HG03135 (cell line): ENCODE results near the gene CYTH1.
"Not testable (repeated sequence)": the region's sequence is repeated elsewhere in the genome, so short reads cannot be mapped to it uniquely, and the experiment has no call there.

Experiments
- ATAC-seq: cut with Tn5 transposase; IDR thresholded peaks from one replicate; pipeline ENCODE4 v1.9.1; 2021; ENCODE audit warnings: mild to moderate bottlenecking, moderate library complexity; ENCODE audit not compliant: unreplicated experiment

Gene CYTH1

DNA sequence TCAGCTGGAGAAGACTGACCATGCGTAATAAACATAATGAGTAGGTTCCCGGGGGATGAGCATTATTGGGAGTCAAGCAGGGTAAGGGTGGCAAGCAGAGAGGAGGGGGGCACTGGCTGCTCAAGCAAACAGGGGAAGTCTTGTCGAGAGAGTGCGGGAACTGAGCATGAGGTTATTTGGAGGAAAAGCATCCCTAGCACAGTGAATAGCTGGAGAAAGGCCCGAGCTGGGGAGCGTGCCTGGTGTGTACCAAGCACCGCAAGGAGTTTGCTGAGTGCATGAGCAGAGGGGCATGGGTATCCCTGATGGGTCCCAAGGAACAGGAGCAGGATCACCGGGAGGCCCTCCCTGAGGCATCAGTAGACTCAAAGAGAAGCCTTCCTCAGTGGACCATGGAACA, 17.2 kb downstream of the CYTH1 start:
- ATAC-seq = no peak

DNA sequence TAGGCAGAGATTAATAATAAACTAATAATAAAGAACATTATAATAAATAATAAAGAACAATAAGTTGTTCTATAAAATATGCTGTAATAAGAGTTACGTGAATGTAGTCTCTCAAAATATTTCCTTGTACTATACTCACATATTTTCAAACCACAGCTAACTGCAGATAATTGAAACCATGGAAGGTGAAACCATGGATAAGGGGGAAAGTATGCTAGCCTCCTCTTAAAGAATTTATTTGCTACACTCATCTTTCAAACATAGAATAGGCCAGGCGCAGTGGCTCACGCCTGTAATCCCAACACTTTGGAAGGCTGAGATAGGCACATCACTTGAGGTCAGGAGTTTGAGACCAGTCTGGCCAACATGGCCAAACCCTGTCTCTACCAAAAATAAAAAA, 18.5 kb downstream of the CYTH1 start:
- no peak for ATAC-seq

DNA sequence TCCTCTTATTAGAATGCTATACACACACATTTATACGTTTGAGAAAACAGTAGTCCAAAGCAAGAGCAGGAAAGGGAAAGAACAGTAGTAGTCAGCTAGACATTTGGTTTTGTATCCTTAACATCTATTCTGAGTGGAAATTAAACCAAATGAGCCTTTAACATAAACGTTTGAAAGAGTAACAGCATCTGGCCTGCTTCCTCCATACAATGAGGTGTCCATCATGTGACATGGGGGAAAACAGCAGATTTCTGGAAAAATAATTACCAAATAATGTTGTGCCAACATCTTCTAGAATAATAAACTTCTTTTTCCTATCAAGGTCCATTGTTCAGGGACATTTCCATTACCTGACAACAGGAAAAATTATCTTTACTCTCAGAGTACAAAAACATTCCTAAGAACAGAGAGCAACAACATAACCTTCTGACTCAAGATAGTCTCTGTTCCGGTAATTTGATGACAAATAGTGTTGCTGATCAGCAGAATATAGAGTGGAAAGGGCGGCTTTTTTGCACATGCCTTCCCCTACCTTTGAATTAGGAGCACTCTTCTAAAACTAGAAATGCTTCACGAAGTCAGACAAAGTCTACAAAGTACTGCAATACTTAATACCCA, 20.2 kb downstream of the CYTH1 start:
- no peak for ATAC-seq

DNA sequence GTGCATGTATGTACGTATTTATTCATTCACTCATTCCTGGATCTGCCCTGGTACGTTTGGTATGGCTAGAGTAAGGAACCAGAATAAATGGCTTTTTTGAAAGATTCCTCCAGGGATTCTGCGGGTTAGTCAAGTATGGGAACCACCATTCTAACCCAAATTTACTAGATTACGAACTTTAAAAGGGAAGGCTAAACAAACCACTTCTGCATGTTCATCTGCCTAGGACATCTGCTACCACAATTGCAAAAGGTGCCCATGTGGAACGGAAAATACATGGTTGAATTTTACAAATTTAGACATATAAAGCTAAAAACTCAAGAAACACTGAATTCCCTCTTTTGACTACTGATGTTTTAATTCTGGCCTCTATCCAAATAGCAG, 22.1 kb downstream of the CYTH1 start:
- no peak for ATAC-seq

DNA sequence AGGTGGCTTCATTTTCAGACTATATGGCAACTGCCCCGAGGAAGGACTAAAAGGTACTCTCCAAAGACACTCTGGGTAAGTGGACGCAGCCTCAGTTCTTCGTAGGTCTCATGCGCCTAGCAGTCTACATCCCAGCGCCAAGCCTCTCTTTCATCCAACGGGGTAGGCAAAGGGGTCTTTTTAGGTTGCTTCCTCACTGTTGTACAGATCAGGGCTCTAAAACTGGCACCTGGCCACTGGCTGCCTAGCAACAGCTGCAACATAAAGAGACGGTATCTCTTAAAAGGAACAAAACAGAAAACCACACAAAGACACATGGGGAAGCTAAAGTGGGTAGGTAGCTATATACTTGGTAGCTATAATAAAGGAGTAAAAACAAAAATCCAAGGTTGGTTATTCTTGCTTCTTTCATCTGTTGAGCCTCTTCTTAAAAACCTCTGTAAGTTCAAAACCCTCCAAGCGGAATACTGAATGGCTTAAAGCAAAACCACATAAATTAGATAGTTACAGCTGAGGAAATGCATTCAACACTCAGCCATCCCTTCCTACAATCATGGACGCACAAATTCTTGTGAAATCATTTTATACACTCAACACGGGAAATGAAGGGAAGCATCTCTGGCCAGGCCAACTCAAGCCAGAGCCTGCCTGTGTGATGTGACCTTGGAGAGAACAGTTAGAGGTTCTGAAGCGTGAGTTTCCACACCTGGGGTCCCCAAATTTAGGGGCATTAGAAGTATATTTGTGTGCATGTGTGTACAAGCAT, 22.7 kb downstream of the CYTH1 start:
- peak; percentile 71 for ATAC-seq

DNA sequence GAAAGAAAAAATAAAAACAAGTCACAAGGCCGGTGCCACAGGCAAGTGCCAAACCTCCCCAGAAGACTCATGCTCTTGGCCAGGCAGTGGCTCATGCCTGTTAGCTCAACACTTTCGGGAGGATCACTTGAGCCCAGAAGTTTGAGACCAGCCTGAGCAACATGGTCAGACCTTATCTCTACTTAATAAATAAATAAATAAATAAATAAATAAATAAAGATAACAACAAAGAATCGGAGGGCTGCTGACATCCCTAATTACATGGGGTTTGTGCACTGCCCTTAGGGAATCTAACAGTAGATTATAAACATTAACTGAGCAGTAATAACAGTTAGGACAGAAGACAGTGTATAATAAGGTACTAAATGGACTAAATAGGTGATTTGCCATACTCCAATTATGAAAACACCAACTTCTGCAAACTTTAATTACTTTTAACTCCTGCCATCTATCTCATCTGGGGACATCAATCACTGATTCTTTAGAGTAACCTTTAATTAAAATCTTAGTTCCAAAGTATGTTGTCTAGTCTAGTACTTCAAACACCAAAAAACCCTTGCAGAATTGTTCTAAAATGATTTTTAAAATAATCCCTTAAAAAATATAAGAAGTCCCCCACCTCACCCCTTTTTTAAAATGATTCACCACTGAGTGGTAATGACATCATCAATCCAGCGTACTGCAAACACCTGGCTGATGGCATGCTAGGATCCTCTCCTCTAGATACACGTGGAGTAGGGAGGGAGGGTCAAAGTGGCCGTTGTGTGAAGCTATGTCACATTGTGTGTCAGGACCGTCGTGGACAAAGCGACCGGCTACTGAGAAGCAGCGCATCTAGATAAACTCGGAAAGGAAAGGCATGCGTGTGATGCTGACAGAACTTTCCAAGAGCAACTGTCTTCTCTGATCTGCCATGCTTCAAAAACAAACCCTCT, 28.5 kb downstream of the CYTH1 start:
- ATAC-seq = no peak

DNA sequence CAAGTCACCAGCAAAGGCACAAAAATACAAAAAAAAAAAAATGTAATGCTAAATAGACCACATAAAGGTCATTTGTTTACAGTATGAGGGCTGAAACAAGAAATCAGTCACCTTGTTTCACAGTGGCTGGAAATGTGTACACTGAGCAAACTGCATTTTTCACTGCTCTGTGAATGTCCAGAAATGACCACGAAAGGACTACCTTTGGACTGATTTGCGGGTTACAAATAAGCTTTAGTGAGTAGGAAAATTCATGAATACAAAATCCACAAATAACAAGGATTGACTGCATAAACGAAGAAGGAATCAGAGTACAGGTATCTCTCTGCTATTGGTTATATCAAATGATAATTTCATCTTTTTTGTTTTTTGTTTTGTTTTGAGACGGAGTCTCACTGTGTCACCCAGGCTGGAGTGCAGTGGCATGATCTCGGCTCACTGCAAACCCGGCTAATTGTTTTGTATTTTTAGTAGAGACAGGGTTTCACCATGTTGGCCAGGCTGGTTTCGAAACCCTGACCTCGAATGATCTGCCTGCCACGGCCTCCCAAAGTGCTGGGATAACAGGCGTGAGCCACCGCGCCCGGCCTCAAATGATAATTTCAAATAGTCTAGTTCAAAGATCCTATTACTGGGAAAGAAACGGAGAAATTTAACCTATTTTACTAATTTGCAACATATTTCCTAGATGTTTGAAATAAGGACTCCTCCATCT, 30.5 kb downstream of the CYTH1 start:
- no peak for ATAC-seq

DNA sequence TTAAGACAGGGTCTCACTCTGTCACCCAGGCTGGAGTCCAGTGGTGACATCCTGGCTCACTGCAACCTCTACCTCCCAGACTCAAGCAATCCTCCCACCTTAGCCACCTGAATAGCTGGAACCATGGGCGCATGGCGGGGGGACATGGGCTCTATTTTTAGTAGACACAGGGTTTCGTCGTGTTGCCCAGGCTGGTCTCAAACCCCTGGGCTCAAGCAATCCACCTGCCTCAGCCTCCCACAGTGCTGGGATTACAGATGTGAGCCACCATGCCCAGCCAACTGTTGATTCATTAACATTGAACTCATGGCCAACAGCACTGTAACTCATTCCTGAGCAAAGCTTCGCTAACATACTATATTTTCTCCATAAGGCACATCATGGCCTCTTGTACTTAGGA, 31.1 kb downstream of the CYTH1 start:
- not testable (repeated sequence) for ATAC-seq

DNA sequence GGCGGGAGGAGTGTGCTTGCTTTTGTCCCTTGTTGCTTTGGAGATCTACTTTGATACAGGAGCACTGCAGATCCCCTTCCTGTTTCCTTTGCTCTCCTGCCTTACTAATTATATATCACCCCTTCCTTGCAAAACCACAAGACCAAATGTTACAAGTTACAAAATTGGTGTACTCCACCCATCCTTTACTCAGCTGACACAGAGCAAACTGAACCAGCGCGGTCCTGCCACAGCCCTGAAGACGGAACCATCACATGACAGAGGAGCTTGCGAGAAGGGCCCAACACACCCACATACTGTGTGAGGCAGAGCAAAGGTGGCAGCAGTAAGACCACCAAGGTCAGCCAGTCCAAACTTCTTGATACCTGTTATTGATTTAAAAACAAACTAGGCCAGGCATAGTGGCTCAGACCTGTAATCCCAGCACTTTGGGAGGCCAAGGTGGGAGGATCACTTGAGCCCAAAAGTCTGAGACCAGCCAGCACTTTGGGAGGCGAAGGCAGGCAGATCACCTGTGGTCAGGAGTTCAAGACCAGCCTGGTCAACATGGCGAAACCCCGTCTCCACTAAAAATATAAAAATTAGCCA, 33.2 kb downstream of the CYTH1 start:
- ATAC-seq = no peak

DNA sequence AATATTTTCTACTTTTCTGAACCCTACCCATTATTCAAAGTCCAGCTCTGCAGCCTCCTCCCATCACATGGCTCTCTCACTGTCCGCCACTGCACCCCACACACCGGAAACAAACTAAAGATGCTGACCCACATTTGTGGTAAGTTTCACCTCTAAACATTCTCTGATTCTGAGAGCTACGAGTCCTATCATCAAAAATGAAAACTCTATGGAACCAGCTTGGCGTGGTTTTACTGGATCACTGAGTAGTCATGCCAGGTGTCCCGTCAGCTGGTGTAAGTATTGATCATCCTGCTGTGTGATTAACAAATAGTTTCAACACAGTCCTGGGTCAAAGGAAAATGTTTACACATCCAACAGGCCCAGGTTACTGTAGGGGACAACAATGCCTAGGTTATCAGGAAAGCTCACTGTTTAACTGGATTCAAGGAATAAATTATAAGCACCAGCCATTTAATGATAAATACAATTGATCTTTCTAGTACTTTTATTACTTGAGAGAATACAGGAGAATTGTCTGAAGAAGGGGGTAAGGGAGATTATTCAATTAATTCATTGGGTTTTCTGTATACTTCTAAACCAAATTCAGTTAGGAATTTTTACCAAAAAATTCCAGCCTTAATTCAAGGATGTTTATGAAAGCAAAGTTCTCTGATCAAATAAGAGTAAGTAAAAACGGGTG, 33.9 kb downstream of the CYTH1 start:
- ATAC-seq = peak; percentile 71

DNA sequence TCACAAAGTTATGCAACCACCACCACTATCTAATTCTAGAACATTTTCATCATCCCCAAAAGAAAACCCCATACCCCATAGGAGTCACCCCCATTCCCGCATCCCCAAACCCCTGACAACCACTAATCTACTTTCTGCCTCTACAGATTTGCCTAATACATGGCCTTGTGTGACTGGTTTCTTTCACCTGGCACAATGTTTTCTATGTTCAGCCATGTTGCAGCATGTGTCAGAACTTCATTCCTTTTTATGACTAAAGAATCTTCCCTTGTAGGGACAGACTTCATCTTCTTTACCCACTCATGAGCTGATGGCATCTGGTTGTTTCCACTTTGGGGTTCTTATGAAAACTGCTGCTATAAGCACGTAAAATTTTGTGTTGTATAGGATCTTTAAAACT, 34.6 kb downstream of the CYTH1 start:
- ATAC-seq = no peak

DNA sequence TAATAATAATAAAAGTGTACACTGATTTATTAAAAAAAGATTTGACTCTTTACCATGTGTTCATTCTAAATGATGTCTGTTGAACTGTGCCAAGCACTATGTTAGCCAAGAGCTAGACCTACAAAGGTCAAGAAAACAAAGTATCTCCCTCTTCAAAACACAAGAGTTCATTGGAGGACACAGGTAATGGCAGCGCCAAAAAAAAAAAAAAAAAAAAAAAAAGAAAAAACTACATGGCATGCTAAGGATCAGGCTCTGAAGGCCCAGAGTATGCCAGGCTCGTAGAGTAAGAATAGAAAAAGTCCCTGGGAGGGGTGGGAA, 35.2 kb downstream of the CYTH1 start:
- no peak for ATAC-seq

DNA sequence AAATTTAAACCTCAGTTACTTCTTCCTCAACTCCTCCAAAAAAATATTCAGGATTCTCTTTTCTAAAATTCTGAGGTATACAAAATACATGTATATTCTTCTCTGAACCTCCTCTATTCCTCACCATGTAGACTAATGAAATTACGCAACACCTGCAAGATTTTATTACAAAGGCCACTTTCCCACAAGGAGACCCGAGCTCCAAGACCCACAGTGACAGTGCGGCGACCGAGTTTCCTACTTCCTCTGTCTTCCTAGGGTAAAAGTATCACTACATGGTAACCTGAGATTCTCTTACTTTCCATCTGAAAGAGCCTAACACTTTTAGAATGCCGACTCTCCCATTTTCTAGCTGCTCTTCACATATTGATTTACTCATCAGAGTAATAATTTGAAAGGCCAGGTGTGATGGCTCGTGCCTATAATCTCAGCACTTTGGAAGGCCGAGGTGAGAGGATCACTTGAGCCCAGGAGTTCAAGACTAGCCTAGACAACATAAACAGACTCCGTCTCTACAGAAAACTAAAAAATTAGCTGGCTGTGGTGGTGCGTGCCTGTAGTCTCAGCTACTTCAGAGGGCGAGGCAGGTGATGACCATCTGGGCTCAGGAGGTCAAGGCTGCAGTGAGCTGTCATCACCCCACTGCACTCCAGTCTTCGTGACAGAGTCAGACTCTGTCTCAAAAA, 35.7 kb downstream of the CYTH1 start:
- ATAC-seq = no peak

DNA sequence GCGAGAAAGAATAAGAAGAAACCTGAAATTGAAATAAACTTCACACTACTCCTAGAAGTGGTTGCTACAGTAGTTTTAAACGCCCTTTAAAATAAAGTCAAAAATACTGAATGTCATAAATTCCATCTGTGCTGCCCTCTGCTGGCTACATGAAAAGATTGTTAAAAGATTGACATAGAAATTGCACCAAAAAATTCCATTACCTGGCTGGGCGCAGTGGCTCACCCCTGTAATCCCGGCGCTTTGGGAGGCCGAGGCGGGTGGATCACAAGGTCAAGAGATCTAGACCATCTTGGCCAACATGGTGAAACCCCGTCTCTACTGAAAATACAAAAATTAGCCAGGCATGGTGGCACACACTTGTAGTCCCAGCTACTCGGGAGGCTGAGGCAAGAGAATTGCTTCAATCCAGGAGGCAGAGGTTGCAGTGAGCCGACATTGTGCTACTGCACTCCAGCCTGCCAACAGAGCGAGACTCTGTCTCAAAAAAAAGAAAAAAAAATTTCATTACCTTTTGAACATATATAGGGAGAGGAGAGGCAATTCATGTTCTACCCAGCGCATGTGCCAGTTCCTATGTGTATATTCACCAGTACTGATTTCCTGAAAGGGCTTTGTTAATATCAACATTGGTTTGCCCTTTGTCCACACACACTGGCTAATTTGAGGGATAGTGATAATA, 36.5 kb downstream of the CYTH1 start:
- ATAC-seq = no peak

DNA sequence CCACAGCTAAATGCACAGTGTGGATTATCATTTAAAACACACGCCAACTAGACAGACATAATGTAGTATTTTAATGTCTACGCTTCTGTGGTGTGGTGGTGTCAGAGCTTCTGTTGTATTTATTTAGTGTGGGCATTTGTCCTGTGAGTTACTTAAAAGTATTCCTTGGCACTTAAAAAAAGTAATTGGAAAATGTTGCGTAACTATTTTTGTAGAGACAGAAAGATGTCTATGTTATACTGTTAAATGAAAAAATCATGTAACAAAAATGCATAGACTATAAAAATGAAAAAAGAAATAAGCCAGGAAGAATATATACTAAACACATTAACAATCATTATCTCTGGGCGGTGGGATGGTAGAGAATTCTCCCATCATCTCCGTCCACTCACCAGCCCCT, 39.2 kb downstream of the CYTH1 start:
- ATAC-seq = no peak

DNA sequence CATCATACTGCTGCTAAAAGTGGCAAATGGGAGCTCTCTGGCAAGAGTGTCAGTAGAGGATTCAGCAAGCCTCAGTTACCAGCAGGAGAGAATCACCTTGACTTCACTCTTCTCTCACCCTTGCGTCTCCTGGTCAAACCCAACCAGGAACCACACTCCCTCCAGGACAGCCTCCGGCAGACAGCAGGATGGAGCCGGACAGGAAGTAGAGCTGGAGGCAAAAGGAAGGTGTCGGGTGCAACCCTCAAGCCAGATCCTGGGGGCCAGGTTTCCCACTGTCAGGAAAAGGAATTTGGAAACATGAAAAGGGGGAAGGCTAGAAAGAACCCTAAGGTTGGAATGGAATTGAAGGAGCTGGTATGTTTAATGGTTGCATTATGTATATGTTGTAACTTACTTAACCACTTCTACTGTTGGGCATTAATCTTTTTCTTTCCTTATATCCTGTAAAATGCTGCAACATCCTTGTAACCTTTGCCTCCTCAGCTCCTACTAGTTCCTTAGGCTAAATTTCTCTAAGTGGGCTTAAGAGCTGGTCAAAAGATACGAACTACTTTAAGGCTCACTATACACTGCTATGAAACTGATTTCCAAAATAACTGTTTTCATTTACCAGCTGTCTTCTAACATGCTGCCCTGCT, 40.3 kb downstream of the CYTH1 start:
- no peak for ATAC-seq

DNA sequence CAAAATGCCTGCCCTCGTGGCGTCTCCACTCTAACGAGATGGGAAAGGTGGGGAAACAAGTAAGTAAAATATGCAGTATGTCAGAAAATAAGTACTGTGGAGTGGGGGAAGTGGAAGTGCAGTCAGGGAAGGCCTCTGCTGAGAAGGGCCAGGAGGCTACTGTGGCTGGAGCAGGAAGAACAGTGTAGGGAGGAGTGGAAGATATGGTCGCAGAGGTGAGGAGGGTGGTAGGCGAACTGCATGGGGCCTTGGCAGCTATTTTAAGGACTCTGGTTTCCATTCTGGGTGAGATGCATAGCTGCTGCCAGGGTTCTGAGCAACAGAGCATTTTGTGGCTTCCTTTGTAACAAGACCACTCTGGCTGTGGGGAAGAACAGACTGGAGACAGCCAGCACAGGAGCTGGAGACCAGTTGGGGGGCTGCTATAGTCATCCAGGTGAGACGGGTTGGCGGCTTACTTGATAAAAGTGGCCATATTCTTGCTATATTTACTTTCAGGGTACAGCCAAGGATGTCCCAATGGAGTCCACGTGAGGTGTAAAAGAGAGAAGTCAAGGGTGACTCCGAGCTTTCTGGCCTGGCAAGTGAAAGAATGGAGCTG, 42.6 kb downstream of the CYTH1 start:
- ATAC-seq = no peak

DNA sequence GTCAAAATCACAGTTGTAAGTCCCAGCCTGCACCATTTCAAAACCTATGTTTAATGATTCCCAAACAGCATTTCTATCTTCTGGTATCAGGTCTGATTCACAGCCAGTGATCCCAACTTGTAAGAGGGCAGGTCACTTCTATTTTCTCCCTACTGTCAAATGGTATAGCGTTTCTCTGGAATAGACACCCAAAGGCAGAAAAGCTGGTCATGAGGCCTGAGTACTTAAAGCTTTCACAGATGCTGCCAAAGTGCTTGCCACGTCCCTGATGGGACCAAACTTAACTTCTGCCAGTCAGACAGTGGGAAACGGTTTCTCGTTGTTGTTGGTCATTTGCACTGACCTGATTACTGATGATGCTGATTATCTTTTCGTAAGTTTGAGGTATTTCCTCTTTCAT, 43.4 kb downstream of the CYTH1 start:
- ATAC-seq = no peak
